Stimulated activated CD4-positive, alpha-beta T cell treated with anti-CD3 and anti-CD28 coated beads, Interleukin-2, amount 100 ng/mL, for 4 hours (primary cell): Measurements from ENCODE around the gene SPINK14.

ENCODE experiments used
- DNase-seq: peaks from one replicate; pipeline ENCODE4 v3.0.0-alpha.2; 2020; ENCODE audit warnings: low read depth

The SPINK14 gene

DNA sequence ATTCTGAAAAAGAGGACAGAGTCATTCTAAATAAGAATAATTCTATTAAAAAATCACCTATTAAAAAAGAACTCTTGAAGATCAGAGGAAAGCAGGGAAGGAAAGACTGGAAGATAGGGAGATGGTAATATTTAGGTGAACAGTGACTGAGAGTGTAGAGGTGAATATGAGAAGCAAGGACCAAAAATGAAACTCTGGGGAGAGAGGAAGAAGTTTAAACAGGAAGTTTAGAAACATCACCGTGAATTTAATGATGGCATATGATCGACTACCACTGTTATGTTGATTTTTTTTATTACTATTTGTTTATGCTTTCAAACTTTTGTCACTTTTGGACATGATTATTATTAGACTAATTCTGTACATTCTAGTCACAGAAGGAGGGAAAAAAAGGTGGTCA, 32.8 kb downstream of the SPINK14 start:
- no peak for DNase-seq

DNA sequence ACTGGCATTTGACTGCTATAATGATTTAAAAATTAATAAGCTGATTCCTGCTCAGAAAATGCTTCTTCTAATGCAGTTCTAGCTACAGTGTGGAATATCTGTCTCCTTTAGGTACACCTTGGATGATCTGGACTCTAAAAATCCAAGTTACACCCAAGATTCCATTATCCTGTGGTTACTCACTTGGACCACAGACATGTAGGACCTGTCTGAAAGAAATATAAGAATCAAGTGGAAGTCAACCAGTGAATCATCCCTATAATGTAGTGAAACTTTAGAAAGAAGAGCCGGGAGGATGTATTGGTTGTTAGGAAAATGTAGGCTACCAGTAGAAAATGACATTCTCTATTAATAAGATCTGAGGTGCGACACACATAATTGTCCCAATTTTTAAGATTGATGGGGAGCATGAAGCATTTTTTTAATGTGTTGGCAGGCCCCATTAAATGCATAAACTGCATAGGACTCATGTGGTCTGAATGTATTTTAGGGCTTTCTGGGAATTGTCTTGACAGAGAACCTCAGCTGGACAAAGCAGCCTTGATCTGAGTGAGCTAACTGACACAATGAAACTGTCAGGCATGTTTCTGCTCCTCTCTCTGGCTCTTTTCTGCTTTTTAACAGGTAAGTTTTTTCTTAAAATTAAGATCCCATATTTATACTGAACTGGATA, 34.3 kb downstream of the SPINK14 start, which contains the start of gene SPINK6:
SPINK6 (plus strand) TSS at position 512 of the 673 bp plus-strand sequence; CDS start at position 567, 55 bp downstream.
- no peak for DNase-seq

DNA sequence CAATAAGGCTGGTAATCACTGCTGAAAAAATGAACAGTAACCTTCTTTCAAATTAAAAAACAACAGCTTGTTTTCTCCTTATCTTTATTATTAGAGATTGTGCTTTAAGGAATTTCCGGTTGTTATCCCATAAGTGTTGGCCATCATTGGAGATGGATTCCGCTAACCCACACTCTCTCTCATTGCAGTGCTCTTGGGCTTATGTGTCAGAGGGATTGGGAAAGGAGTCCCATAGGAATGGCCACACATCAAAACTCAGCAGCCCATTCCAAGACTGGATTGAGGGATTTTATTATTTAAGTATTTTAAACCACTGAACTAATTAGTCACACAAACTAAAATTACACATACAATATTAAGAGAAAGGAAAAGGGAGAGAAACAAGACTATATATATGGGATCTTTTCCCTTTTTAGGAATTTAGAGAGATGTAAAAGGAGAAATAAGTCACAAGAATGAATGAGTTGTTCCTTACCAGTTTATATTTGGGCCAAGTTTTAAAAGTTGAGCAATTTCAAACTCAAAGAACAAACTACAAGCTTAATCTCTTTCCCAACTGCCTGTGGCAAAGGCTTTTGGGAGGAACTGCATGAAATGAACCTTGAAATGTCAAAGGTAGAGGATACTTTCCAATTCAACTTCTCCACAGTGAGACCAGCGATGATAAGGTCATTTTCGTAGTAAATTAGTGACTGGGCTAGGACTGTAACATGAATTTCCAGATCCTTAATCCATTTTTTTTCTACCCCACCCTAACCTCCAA, 36.9 kb downstream of the SPINK14 start:
- DNase-seq: no peak

DNA sequence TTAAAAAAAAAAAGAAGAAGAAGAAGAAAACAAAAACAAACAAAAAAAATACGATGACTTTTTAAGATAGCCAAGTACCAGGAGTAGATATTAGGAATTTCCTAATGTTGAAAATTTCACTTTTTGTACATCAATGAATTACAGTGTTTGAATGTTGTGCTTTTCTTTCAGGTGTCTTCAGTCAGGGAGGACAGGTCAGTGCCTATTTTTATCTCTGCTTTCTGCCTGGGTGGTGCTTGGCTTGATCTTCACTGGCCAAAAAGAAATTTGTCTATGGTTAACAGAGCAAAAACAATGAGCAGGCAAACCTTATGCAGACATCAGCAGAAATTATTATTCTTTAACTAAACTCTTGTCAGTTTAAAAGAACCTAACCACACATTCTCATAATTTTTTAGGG, 37.5 kb downstream of the SPINK14 start:
- DNase-seq: no peak

DNA sequence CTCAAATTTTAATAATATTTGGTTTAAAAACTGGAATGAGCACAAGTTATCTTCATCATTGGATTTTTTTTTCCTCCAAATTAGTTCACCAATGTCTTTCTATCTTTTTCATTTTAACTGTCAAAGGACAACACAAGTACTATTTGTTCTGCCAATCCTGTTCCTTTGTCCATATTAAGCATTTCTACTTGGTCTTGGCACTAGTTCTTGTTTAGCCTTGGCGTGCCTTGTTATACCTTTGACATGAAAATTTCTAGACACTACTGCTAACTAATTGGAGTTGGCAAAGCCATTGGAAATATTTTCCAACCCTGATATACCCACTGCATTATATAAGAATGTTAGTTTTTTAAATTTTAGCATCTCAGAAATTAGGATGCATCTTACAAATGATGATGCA, 38.3 kb downstream of the SPINK14 start:
- no peak for DNase-seq

DNA sequence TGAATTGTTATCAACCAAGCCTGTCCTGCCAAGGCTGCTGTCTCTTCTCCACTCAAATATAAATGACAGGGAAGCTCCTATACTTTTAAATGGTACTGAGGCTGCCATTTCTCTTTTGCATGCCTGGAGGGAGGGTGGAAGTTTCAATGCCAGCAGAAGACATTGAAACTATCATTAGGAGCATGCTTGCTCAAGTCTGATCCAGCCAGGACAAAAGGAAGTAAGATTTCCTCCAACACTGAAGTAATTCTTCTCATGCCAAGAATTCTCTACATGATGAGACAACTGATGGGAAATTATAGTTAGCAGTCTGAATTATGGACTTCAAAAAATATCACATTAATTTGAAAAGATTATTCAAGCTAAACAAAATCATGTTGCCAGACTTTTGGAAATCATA, 39.9 kb downstream of the SPINK14 start:
- DNase-seq: no peak

DNA sequence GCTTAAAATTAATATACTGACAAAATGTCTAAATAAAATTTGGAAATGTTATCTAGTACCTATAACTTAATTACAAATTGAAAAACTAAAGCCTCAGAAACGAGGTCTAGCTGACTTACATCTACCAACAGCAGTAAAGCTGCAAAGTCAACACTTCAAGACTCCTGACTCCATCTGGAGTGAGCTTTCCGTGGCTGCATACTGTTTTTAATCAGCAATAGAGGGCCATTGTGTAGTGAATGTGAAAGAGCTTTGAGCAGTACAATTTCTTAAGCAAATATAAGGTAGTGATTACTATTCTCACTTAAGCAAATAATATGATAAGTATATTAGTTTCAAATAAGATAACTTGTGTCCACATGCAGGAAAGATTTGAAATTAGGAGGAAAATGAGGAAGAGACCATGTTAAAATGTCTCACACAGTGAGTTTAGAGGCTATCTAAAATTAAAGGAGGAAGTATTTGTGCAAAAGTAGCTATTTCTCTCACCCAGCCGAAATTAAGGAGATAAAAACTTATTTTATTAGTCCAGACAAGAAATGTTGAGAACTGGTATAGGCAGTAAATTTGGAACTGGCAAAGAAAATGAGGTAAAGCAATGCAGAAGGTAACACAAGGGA, 40.9 kb downstream of the SPINK14 start:
- DNase-seq: no peak

DNA sequence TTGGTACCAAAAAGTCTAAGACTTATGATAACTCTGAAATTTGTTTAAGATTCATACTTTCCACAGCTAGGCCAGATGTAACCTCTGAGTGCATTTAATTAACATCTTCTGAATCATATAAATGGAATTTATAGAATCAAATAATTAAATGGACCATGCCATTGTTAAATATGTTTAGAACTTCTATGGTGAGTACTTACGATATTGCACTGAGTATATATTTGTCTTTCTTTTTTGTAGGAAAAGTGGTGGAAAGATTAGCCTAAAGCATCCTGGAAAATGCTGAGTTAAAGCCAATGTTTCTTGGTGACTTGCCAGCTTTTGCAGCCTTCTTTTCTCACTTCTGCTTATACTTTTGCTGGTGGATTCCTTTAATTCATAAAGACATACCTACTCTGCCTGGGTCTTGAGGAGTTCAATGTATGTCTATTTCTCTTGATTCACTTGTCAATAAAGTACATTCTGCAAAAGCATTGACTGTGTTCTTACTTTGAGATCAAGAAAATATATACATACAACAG, 46.4 kb downstream of the SPINK14 start:
- no peak for DNase-seq

DNA sequence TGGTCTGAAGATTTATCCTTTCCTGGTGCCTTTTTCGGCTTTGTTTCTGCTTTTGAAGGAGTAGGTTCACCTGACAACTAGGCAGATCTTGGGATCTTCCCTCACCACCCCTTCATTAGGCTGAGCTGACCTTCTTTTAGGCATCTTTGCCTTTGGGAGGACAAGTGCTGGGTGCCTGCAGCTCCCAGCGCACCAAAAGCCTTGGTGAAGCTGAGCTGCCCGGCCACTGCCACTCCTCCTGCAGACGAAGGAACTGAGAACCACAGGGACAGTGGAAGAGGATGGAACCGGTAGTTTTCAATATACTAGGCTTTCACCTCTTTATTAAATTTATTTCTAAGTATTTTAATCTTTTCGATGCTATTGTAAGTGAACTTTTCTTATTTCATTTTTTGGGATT, 53.2 kb downstream of the SPINK14 start:
- DNase-seq: no peak

DNA sequence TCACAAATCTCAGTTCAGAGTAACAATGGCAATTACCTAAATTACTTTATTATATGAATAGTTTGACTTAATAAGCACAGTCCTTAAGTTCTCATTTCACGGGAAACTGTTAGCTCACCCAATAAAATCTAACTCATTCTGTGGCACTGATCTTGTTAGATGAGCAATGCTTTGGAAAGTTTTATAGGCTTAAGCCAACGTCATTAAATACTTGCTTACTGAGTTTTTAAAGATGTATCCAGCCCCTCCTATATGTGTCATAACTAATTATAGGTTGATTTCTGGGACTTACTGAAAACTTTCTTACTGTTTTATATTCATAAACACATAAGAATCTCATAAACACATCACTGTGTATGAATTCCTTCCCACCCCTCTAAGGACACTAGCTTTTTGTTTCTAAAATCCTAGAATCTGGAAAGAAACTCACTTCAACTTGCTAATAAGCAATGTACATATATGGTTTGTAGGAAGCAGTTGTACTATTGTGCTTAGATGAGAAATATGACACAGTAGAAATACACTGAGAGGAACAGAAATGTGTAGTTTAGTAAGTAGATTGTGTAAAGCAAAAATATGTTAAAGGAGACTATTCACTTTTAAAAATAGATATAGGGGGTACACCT, 55.9 kb downstream of the SPINK14 start:
- no peak for DNase-seq
